HL-60 (cell line): Measurements from ENCODE around the gene USP38.

Experiments
- DNase-seq, 2 experiments: peaks; one replicate each; pipeline ENCODE4 v3.0.0-alpha.2; 2010 to 2020; ENCODE audit warnings: low read depth in 1 of 2, low spot score in 1 of 2
- H3K27ac ChIP-seq: fragments of 250-450 bp; sonication (Bioruptor Pico); replicated peaks from 2 replicates; pipeline ENCODE4 v1.5.1; 2020; ENCODE audit warnings: mild to moderate bottlenecking, moderate library complexity
- H3K27me3 ChIP-seq: fragments of 250-450 bp; sonication (Bioruptor Pico); 2 replicates; pipeline ENCODE4 v1.5.1; 2021; ENCODE audit warnings: mild to moderate bottlenecking, moderate library complexity; ENCODE audit not compliant: insufficient read depth, poor library complexity, severe bottlenecking
- H3K4me3 ChIP-seq: replicated peaks from 2 replicates; pipeline ENCODE4 v1.5.1; 2011; ENCODE audit warnings: mild to moderate bottlenecking, control low read depth, low read length; ENCODE audit not compliant: insufficient read depth
- GABPA ChIP-seq: IDR thresholded peaks from 2 replicates; pipeline ENCODE4 v1.6.1; 2012; ENCODE audit warnings: low read depth
- POLR2AphosphoS5 ChIP-seq: IDR thresholded peaks from 2 replicates; pipeline ENCODE4 v1.6.1; 2012; ENCODE audit warnings: low read depth
- SPI1 ChIP-seq: IDR thresholded peaks from 2 replicates; pipeline ENCODE4 v1.6.1; 2012; ENCODE audit warnings: low read depth, mild to moderate bottlenecking, borderline replicate concordance
- TF ChIP-seq, protein P1 (sequence below): IDR thresholded peaks from 2 replicates; pipeline ENCODE4 v1.6.1; 2012; ENCODE audit warnings: low read depth; ENCODE audit not compliant: insufficient replicate concordance
- TF ChIP-seq, protein P2 (sequence below): IDR thresholded peaks from one replicate; pipeline ENCODE4 v1.5.1; 2011; ENCODE audit warnings: low read length, control low read depth, inconsistent platforms; ENCODE audit not compliant: insufficient read depth

Gene USP38

DNA sequence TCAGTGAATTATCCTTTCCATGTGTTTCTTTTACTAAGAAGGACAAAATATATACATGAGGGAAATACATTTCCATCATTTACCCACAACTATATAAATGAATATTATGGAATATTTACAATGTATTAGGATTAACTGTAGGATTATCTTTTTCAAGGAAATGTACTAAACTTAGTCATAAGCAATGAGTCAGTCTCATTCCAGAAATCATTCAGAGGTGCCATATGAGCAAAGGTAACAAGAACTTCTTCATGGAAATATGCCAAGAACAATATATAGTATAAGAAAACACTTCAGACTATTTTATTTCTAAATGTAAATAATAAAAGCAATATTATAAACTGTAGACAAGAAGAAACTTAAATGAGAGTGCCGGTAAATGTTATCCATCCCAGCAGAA, 67.1 kb downstream of the USP38 start:
- no peak for DNase-seq
- Histone ChIP-seq H3K27me3 (no peaks in the 10 kb centered on the region), H3K4me3 (no peak overlapping the region), H3K27ac (no peak overlapping the region)
- no peak for TF ChIP-seq POLR2AphosphoS5
- TF ChIP-seq, protein P1, sequence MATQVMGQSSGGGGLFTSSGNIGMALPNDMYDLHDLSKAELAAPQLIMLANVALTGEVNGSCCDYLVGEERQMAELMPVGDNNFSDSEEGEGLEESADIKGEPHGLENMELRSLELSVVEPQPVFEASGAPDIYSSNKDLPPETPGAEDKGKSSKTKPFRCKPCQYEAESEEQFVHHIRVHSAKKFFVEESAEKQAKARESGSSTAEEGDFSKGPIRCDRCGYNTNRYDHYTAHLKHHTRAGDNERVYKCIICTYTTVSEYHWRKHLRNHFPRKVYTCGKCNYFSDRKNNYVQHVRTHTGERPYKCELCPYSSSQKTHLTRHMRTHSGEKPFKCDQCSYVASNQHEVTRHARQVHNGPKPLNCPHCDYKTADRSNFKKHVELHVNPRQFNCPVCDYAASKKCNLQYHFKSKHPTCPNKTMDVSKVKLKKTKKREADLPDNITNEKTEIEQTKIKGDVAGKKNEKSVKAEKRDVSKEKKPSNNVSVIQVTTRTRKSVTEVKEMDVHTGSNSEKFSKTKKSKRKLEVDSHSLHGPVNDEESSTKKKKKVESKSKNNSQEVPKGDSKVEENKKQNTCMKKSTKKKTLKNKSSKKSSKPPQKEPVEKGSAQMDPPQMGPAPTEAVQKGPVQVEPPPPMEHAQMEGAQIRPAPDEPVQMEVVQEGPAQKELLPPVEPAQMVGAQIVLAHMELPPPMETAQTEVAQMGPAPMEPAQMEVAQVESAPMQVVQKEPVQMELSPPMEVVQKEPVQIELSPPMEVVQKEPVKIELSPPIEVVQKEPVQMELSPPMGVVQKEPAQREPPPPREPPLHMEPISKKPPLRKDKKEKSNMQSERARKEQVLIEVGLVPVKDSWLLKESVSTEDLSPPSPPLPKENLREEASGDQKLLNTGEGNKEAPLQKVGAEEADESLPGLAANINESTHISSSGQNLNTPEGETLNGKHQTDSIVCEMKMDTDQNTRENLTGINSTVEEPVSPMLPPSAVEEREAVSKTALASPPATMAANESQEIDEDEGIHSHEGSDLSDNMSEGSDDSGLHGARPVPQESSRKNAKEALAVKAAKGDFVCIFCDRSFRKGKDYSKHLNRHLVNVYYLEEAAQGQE = no peak
- TF ChIP-seq GABPA = no peak
- TF ChIP-seq, protein P2, sequence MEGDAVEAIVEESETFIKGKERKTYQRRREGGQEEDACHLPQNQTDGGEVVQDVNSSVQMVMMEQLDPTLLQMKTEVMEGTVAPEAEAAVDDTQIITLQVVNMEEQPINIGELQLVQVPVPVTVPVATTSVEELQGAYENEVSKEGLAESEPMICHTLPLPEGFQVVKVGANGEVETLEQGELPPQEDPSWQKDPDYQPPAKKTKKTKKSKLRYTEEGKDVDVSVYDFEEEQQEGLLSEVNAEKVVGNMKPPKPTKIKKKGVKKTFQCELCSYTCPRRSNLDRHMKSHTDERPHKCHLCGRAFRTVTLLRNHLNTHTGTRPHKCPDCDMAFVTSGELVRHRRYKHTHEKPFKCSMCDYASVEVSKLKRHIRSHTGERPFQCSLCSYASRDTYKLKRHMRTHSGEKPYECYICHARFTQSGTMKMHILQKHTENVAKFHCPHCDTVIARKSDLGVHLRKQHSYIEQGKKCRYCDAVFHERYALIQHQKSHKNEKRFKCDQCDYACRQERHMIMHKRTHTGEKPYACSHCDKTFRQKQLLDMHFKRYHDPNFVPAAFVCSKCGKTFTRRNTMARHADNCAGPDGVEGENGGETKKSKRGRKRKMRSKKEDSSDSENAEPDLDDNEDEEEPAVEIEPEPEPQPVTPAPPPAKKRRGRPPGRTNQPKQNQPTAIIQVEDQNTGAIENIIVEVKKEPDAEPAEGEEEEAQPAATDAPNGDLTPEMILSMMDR = no peak
- no peak for TF ChIP-seq SPI1

DNA sequence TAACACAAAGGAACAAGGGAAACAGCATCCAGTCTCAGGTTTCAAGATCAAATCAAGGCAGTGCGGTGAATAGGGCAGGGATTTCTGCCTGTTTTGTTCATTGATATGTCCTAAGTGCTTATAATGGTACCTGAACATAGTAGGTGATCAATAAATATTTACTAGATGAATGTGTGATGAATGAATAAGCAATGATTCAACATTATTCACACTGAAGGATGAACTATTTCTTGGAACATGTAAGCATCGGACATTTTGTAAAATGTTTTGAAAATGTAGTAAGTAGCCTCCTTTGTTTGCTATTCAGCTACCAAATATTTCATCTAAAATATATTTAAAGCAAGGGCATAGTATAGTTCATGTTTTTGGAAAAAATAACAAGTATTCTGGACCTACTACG, 67.8 kb downstream of the USP38 start:
- no peak overlapping the region for H3K27ac ChIP-seq
- no peak overlapping the region for H3K4me3 ChIP-seq
- TF ChIP-seq, protein P1 = no peak
- TF ChIP-seq GABPA (no peak), POLR2AphosphoS5 (no peak), SPI1 (no peak)
- TF ChIP-seq, protein P2 = no peak
- no peak for DNase-seq
- H3K27me3 ChIP-seq = no peaks in the 10 kb centered on the region

DNA sequence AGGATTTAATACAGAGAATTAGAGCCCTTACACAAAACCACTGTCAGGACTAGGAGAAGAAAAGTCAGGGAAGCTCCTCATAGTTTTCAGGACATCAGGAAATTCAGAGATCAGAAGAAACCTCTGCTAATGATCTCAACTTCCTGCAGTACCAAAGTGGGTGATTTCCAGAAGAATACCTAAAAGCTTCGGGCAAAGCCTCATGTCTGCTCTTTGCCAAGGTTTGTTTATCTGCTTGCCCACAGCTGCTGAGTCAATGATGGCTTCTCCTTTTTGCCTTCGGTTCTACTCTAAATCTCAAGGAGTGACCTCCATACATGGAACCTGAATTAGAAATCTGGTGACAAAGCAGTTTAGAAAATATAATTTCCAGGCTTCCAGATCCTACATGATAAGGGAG, 68.4 kb downstream of the USP38 start:
- Histone ChIP-seq H3K4me3 (no peak overlapping the region), H3K27me3 (no peaks in the 10 kb centered on the region), H3K27ac (no peak overlapping the region)
- no peak for DNase-seq
- no peak for TF ChIP-seq GABPA
- no peak for TF ChIP-seq SPI1
- TF ChIP-seq POLR2AphosphoS5 = no peak
- TF ChIP-seq, protein P2 = no peak
- TF ChIP-seq, protein P1 = no peak
